NCI-H69 (cell line): ENCODE measurements around the gene RUNX3.

Source experiments
- DNase-seq: peaks from one replicate; lab custom pipeline; 2025; lab: John Stamatoyannopoulos, UW

The RUNX3 gene

DNA sequence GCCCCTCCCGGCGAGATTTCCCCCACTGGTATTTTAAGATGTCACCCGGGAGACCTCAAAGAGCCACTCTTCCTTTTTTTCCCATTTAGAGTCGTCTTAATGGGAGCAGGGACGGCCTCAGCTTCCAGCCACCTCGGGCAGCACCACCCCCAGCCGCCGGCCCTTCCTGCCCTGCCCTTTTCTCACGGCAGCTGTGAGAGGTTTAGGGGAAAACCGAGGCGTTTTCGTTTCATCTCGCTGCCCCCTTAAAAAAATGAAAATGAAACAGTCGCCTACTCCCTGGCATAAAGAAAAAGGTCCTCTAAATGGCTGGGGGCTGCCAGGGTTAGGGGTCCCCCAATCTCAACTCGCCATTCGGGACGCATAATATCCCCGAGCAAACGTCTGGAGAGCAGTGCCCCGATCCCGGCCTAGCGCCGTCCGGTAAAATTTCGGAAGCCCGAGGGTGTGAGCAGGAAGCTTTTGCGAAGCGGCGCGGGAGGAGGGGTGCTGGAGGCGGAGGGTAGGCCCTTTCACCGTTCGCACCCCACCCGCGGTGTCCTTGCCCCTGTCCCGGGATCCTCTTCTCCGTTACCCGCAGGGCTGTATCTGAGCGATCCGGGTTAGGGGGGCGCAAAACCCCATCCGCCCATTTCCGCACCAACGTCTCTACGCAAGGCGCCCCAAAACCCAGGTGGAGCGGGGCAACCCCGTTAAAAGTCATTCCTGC lies 1.2 kb downstream of the RUNX3 start:
- no peak for DNase-seq

GRCh38 chr1:24927988-24928688 lies 1.9 kb downstream of the RUNX3 start:
- DNase-seq, result no peak

GRCh38 chr1:24927473-24927872 lies 2.6 kb downstream of the RUNX3 start:
- no peak for DNase-seq

- DNase-seq, result no peak
Measured at GRCh38 chr1:24926563-24927249, 3.4 kb downstream of the RUNX3 start.

- no peak for DNase-seq
Measured at GRCh38 chr1:24925963-24926362, 4.1 kb downstream of the RUNX3 start.

DNA sequence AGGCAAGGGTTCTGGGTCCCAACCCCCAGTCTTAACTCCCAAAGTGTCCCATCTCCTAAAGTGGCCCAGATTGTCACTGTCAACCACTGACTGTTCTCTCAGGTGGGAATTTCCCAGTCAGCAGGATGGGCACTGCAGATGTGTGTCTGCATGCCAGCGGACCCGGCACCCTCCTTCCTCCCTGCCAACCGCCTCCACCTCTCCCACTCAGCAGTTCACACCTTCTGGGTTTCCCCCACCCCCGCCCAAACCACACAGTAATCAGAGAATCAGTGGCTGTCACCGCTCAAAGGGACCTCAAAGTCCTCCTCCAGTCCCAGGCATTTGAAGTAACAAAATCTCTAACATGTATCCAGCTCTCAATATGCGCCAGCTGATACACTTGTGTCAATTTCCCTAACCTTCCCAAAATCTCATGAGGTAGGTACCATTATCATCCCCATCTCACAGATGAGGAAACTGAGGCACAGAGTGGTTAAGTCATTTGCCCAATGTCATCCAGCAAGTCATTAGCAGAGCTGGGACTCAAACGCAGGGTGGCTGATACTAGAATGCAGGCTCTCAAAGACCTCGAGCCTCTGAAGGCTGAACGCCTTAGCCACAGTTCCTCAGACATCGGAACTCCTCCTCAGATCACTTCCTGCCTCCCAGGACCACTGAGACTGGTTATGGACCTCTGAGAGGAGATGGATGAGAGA lies 4.8 kb downstream of the RUNX3 start:
- no peak for DNase-seq

- no peak for DNase-seq
Measured at GRCh38 chr1:24923485-24924113, 6.5 kb downstream of the RUNX3 start.

- DNase-seq, result no peak
Measured at GRCh38 chr1:24921938-24922662, 8.0 kb downstream of the RUNX3 start.

GRCh38 chr1:24921412-24921811 lies 8.7 kb downstream of the RUNX3 start:
- no peak for DNase-seq

DNA sequence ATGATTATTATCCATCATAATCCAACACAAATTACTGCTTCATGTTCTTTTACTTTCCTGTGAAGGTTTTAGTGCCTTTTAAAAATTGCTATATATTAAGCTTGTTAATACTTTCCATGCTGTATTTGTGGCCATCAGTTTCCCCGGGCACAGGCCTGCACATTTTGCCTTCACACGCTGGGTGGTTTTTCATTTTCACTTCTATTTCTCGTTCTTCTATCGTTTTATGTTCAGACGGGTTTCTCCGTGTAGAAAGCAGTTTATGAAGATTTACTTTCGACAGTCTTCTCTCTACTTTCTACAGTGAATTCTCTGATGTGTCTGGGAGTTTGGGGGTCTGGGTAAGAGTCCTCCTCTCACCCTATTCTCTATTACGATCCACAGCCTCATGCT lies 9.5 kb downstream of the RUNX3 start:
- DNase-seq, result no peak

DNA sequence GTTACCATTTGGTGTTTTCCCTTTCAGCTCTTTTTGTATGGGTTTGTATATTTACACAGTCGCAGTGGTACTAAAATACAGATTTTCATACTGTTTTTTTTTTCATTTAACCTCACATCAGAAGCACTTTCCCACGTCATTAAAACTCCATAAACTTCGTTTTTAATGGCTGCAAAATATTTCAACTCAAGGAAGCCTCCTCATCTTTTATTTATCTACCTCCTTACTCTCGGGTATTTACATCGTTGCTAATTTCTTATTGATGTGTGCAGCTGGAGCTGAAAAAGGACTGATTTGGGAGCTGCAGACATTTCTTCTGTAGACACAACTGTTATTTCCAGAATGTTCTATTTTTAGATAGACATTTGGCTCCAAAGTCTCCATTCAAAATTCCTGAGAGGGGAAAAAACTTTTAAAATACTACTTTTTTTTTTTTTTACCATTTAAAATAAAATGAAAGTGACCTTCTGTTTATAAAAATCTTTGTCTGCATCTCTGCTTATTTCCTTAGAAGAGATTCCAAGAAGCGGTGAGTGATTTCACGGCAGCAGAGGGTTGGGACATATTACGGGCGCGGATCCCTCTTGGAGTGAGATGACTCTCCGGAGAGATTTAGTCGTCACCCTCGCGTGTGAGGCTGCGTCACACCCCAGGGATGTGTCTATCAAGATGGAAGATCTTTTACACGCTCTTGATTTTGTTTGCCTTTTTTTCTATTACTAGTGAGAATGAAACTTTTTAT lies 10.1 kb downstream of the RUNX3 start:
- DNase-seq, result no peak

GRCh38 chr1:24918995-24919605 lies 11.0 kb downstream of the RUNX3 start:
- DNase-seq, result no peak

GRCh38 chr1:24918370-24918769 lies 11.7 kb downstream of the RUNX3 start:
- DNase-seq, result no peak

- DNase-seq, result no peak
Measured at GRCh38 chr1:24917327-24918074, 12.6 kb downstream of the RUNX3 start.

- no peak for DNase-seq
Measured at GRCh38 chr1:24915816-24916602, 14.1 kb downstream of the RUNX3 start.

DNA sequence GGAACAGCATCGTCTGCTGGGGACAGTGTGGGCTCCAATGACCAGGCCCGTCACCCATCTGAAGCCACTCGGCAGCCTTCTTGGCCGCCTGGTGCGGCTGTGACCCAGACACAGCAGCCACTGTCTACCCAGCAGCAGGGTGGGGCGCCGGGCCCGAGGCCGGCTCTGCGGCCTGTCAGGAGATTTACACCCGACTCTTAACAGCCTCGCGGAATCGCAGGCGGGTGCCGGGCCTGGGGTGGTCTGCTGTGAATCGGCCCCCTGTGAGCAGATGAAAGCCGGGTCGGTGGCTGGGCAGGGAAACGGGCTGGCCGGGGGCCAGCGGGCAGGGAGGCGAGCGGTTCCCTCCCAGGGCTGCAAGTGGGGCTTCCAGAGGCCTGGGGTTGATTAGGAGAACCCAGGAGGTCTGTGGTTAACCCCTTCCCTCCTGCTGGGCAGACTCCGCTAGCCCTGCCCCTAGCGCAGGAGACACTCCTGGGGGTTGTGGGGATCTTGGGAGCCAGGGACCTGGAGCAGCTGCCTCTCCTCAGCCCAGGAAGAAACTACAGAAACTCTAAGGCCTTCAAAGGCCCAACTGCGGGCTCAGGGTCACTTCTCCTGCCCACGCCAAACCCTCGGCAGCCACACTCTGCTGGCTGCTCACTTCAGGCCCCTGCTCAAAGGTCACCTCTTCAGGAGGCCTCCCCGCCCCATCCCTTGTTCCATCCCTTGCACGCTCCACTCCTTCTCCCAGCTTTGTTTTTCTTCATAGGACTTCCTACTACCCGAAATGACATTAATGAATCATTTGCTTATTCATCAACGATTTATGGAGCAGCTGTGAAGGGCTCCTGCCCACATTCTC lies 15.6 kb downstream of the RUNX3 start:
- DNase-seq, result no peak

- no peak for DNase-seq
Measured at GRCh38 chr1:24913616-24914225, 16.4 kb downstream of the RUNX3 start.
